GM21390 (cell line): ENCODE measurements around the gene TACC2.

Source experiments
- ATAC-seq: cut with Tn5 transposase; IDR thresholded peaks from one replicate; pipeline ENCODE4 v1.9.1; 2021; ENCODE audit not compliant: unreplicated experiment

TACC2 gene

DNA sequence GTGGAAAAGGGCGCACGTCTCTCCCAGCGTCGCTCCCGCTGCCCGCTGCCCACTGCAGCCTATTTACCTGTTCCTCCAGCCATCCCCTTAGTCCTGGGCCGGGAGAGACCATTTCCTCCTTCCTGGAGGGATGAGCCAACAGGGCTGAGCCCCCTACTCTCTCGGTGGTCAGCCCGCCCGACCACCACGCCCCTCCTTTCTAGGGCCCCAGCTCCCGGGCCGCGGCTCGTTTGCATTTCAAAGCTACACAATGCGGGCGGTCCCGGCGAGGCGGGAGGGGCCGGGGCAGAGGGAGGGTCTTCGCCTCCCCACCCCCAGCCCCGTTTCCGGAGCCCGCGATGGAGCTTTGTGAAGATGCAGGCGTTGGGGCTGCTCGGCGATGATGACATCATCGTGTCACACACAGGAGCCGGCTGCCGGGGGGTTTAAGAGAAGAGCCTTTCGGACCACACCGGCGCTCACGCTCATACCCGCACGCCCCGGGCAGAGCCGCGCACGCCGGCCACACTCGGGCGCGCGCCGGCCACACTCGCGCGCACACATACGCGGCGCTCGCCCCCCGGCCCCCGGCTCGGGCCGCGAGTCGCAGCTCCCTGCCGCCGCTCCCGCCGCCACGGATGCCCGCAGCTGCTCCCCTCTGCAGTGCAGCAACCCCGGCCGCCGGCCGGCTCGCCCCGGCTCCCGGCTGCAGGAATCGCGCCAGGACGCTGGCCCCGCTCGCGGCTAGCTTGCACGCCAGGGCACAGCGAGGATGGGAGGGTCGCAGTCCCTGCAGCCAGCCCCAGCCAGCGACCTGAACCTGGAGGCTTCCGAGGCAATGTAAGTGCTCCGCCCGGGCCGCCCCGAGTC lies 174.4 kb downstream of the TACC2 start:
- ATAC-seq, result no peak

DNA sequence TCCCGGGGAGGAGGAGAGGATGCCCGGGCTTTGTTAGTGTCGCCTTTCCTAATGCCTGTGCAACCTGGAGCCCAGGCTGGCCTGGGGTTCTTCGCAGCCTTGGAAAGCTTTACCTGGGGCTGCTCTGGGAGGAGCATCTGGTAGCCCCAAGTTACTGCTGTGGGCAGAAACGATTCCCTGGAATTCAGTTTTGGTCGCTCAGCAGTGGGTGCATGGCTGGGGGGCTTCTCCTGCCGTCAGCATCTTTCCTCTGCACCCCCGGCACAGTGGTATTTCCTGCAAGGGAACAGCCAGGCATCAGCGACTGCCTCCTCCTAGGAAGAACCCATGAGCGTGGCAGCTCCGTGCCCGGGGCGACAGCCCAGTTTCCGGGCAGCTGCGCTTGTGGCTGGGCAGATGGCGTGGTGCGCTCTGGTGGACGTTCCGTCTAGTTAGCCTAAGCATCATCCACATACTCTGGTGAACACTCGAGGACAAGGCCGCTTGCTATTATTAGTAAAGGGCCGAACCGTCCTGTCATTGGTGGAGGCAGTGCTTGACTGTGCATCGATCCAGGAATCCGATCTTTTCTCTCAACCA lies 175.1 kb downstream of the TACC2 start:
- ATAC-seq, result no peak

DNA sequence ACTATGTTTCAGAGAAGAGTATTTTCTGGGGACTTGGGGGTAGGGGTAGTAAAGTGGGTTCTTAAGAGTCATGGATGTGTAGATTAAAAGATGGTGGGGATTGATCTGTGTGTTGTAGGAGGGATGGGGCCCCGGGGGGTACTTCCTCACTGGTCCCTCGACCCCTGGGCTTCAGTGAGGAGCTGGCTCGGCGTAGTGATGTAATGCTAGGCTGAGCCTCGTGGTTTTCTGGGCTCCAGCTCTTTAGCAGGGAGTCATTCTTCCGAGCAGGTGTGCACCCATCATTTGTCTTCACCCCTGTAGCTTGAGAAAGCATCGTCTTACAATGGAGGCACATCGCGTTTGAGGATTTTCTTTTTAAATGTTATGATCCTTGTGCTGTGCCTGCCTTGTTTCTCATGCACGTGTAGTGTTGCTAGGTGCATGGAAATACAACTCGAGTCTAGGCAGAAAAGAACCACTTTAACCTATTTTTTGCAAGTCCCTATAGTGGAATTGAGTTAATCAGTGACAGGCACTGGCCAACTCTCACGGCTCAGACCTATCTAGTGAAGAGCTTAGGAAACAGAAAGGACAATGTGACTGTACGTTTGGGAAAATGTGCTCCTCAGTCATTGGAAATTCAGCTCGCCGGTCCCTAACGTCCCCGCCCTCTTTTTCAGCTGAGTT lies 176.0 kb downstream of the TACC2 start:
- no peak for ATAC-seq

DNA sequence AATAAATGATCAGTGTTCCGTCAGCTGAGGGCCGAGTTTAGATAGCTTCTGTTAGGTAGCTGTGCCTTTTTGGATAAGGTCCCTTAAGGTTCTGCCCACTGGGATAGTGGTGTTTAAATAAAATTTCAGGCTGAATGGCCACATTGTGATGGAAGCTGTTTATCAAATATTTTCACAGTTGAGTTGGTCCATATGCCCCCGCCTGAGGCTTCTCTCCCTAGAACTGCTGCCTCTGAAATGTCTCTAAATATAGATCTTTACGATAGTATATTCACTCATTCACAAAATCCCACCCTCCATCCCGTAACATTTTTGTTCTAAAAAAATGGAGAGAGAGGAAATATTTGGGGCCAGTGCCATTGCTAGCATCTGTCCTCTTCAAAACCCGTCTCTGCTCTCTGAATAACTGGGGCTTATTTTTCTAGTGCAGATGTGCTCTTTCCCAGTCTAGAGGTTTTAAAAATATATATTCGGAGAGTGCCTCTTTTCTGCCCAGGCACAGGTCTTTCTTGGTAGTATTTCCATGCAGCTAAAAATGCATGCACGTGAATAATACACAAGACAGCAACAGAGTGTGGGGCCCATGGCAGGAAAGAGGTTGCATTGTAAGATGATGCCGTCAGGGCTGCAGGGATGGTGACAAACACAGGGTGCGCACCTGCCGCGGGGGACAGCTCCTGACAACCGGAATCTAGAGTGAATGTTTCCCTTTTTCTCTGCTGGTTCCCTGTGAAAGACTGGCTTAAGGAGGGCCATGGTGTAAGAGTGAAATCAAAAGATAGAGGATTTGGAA lies 176.7 kb downstream of the TACC2 start:
- no peak for ATAC-seq

DNA sequence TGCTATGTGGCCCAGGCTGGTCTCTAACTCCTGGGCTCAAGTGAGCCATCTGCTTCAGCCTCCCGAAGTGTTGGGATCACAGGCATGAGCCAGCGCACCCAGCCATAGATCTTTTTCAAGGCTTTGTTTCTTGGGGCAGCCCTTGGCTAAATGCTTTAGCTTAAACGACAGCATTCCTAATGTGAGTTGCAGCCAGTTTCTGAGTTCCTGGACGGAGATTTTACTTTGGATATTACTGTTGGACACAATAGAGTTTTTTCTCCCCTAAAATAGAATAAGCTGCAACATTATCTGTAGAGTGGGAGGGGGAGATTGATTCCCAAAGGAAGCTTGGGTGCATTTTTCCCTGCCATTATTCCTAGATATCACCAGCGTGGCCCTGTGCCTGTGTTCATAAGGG lies 179.1 kb downstream of the TACC2 start:
- no peak for ATAC-seq

DNA sequence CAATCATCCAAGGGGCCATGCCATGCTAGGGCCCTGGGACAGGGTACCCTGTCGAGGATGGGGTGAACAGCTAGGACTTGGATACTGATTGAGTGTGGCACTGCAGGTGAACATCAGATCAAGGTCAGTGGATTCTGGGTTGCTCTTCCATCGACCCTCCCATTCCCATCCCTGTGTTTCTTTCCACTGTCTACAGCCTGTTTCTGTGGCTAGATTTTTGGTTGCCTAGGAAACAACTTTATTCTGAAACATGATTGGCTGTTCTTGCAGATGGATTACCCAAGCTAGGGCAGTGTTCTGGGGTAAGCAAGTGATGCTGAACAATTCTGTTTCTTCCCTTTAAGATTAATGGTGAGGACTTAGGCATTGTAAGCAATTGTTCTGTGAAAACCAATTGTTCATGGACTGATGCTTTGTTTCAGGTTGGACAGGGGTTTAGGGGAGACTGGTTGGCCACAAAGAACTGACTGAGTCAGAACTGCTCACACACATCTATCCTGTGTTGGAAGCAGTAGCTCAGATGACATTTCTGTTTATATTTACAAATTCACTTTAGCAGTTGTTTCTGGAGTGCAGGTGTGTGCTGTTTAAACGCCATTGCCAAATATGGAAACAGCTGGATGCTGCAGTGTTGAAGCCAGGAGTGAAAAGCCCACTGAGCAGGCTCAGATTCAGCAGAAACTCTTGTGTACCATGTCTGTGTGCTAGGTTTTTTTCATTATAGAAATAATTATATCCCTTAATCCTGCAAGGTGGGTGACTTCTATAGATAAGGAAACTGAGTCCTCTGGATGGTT lies 179.8 kb downstream of the TACC2 start:
- ATAC-seq, result no peak

DNA sequence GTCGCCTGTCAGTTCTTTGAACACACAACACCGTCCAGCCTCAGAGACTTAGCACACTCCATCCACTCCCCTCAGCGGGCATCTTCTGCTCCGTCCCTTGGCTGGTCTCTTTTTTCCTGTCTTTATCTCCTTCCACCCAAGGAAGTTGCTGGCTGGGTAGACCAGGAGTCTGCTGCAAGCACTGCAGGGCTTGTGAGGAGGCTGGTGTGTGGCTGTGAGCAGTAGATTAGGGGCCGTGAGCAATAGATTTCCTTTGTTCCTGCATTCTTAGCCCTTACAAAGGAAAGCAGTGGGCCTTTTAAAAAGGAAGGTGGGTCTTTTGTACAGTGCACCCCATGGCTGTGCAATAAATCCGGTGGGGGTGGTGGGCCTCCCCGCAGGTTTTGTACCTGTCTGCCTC lies 181.8 kb downstream of the TACC2 start:
- no peak for ATAC-seq

DNA sequence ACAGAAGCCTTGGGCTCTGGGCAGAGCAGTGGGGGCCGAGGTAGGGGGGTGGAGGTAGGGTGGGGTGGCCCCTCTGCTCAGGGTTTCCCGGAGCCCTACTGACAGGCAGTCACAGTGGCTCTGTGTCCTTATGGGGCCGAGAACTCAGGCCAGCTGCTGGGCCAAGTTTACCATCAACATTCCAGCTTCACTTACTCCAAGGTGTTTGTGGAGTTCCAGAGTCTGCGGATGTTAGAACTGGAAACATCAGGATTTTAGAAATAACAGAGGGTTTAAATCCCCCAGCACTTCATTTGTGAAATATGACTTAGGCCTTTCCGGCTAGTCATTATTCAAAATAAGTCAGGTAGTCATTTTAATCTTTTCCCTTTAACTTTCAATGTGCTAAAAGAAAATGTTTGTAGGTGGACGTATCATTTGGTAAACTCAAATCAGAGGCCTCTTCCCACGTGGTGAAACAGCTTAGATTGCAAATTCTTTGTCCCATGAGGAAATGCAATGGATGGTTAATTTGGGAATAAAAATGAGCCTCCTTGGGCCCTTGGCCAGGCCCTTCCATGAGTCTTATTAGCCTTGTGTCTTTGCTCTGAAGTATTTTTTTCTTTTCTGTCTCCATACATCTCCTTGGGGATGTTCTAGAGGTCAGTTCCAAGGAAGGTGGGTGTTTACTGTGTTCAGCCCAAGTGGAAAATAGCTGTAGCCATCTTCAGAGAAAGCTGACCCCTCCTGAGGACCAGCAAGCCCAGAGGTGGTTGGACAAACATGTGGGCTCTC lies 182.5 kb downstream of the TACC2 start:
- ATAC-seq, result no peak

DNA sequence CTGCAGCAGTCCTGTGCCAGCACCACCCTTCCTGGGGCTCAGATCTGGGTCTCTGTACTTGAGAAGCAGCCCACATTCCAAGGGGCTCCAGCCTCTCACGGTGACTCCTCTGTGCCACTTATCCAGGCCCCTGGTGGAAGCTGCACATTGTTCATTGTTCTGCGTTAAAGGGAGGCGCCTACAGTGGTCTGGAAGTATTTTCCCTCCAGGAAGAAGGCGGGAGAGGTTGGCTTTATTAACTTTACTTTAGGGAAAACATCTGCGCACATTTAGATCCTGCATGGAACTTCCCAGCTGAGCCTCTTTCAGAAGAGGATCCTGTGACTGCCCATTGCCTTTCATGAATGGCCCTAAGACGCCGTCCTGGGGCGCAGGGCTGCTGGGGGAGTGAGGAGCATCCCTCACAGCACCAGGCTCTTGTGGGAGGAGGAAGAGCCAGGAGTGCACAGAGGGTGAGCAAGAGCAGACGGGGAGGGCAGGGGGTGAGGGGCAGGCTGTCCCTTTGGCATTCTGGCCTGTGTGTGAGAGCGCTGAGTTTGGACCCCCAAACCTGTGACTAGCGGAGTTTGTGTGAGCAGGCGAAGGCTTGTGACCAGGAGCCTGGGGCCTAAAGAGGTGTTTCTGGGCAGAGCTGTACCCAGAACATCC lies 183.5 kb downstream of the TACC2 start:
- ATAC-seq, result no peak

DNA sequence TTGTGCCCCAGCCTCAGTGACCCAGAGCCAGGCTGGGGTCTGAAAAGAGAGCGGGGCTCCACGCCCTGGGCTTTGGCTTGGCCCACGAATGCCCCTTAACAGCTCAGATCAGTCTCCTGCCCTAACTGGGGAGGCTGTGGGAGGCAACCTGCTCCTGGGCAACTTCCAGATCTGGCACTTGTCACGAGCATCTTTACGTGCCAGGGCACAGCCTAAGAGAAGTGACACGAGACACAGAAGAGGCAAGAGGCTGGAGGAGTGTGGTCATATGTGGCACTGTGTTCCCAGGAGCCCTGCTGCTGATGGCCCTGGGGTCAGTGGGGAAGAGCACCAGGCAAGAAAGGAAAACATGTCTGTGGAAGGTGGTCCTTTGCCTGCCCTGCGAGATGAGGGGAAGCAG lies 184.4 kb downstream of the TACC2 start:
- no peak for ATAC-seq

DNA sequence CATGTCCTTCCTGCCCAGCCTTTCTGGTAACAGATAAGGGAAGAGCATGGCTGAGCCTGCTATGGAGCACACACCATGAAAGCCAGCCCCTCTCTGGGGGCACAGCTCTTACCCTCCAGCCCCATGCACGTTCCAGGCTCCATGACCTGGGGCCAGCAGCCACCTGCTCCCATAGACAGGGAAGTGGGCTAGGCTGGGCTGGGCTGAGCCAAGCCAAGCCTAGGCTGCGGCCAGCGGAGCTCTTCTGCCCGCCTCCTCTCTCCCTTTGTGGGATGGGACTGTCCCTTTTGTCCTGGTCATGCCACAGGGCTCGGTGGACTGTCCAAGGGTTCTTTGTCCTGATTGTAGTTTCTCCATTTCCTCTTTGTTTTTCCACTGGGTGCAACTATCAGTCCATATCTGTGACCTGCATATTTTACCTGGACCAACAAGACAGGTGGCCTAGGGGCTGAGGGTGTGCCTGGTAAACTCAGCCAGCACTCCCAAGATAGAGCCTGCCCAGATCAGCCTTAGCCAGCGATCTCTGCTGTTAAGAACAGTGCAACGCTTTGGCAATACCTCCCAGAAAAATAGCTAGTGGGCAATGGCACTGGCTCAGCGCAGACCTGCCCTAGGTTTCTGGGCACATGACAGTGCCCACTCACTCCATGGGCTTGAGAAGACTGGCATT lies 184.9 kb downstream of the TACC2 start:
- ATAC-seq, result no peak

DNA sequence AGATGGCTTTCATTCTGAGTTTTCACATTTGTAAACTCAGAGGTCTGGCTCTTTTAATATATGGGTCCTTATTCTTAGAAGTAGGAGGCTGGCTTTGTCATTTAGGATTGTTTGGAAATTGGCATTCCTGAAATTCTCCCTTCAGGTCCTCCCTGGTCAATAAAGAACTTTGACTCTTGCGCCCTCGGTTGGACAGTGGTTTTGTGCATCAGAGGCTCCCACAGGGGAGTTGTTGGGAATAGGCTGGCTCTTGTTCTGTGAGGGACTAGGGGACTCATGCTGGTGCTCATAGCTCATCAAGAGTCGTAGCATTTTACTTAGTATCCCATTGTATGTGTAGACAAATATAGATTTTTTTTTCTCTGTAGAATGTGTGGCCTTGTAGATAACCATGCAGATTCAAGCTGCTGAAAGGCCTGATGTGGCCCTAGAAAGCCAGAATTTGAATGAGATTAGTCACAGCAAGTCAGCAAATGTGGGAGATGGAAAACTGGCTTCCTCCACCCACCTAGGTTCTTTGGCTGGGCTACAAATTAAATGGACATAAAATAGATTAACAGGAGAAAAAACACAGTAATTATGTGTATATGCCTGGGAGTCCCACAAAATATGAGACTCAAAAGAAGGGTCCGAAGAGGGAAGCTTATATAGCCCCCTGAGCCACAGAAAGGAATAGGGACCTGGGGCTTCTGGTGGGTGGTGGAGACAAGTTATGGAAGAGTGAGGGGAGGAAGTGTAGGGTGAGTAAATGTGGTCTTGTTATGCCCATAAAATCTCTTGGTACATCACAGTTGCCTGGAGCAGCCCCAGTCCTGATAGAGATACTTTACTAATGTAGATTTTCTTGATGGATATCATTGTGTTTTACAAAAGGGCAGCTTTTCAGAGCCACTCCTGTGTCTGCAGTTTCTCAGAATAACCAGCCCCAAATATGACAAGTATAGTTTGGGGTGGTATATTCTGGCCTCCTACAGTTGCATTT lies 187.6 kb downstream of the TACC2 start:
- ATAC-seq, result no peak

DNA sequence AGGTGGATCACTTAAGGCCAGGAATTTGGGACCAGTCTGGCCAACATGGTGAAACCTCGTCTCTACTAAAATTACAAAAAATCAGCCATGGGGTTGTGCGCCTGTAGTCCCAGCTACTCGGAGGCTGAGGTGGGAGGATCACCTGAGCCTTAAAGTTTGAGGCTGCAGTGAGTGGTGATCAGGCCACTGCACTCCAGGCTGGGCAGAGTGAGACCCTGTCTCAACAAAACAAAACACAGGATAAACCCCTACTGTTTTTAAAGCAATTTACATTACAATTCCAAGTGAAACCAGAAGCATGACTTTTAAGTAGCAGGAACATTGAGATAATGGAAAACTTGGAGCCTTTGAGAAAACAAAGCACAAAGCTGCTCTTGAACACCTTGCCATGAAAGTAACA lies 189.7 kb downstream of the TACC2 start:
- no peak for ATAC-seq

DNA sequence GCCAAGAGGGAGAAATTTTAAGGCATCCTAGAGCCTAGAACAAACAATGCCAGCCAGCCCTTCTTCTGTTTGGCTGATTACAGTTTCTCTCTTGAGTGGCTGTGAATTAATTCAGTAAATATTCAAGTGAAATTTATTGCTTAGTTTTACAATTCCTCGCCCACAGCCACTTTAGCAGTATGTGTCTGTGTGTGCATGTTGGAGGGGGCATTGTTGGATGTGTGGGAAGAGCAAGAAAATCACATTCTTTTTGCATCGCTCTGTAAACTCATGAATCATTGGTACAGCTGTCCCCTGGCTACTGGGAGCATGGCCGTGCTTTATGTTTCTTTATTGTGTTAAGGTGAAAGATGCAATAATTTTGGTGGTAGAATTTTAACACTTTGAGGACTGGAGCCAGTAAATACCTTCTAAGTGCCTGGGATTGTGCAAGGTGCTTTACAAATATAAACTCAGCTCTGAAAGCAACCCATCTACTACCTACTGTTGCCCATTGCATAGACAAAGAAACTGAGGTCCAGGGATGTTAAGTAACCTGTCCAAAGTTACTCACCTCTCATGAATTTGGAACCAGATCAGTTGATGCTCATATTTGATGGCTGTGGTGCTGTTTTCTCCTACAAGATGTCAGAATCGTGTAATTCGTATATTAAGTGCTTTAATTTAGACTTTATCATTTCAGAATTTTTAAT lies 192.2 kb downstream of the TACC2 start:
- no peak for ATAC-seq

DNA sequence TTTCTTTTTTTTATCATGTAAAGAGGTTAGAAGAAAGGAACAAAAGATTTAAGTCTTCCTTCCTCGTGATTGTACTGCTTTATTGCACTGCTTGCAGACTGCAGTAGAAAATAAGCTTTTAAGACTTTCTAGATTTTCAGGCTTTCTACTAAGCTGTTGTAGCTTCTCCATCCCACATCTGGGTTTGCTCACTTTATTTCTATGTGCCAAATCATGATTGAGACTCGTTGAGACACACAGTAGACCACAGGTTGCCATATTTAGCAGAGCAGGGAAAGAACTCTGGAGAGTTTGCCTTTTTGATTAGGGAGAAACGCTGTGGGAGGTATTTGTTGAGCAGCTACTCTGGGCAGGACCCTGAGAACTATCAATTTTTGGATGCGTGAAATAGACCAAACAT lies 192.9 kb downstream of the TACC2 start:
- no peak for ATAC-seq

DNA sequence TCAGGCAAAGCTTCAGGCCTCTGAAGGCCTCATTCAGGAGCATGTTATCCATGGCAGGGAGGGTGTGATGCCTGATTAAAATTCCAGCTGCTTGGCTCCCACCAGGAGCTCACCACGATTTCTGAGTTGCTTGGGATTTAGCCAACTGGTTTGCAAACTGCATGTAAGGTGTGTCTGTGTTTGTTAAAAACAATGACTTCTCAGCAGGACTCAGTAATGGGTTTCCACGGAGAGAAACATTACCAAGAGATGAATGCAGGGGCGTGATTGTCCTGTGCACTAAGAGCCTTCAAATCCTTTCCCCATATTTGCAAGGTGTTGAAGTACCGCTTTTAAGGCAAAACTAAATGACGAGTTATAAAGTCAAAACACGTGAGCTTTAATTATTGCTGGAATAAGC lies 193.3 kb downstream of the TACC2 start:
- no peak for ATAC-seq

DNA sequence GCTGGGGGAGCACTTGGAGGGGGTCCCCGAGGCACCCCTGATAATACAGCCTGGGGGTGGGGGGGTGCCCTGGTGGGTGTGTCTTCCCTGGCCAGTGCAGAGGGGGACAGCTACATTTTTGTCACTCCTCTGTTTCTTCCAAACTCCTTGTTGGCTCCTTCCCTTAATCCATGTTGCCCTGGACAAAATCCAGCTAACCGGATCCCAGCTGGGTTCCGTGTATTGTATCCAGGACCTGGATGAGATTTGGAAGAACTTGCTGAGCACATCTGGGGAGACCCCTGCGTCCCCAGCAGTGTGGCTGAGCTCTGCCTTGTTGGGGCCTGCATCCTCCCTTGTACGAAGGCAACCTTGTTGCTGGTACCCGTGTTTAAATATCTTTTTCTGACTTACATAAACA lies 195.3 kb downstream of the TACC2 start:
- ATAC-seq, result no peak
